GM19351 (cell line): Measurements from ENCODE around the gene DIDO1.
"Not testable (repeated sequence)": the region's sequence is repeated elsewhere in the genome, so short reads cannot be mapped to it uniquely, and the experiment has no call there.

ENCODE experiments used
- ATAC-seq: cut with Tn5 transposase; IDR thresholded peaks from one replicate; pipeline ENCODE4 v1.9.1; 2021; ENCODE audit warnings: mild to moderate bottlenecking, moderate library complexity; ENCODE audit not compliant: unreplicated experiment

The DIDO1 gene

DNA sequence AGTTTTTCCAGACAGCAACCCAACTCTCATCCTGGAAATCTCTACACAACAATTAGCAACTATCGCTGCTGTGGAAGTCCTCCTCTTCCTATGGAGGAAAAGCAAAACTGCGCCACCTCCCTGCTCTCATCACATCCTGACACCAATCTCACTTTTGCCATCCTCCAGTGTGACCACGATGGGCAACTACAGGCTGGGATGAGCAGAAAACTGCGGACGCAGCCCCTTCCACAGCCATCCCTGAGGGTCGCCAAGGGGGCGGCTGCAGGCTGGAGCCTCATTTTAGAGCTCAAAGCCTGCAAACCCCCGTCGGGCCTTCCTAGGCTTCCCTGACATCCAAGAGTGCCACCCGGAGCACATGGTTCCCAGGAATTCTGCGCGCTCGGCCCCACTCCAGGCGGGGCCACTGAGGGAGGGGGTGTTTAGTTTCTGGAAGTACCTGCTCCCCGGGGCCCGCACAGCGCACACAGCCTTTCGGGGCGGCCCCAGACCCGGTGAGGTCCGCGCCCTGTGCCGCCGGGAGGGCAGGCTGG, 65.8 kb downstream of the DIDO1 start:
- ATAC-seq = no peak

DNA sequence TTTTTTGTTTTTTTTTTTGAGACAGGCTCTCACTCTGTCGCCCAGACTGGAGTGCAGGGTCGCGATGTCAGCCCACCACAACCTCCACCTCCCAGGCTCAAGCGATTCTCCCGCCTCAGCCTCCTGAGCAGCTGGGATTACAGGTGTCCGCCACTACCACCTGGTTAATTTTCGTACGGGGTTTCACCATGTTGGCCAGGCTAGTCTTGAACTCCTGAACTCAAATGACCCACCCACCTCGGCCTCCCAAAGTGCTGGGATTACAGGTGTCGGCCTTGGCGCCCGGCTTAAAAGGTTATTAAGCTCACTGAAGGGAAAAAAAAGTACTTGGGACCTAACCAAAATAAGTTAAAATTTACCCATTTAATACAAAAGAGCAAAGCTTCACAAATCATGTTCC, 66.6 kb downstream of the DIDO1 start:
- no peak for ATAC-seq

DNA sequence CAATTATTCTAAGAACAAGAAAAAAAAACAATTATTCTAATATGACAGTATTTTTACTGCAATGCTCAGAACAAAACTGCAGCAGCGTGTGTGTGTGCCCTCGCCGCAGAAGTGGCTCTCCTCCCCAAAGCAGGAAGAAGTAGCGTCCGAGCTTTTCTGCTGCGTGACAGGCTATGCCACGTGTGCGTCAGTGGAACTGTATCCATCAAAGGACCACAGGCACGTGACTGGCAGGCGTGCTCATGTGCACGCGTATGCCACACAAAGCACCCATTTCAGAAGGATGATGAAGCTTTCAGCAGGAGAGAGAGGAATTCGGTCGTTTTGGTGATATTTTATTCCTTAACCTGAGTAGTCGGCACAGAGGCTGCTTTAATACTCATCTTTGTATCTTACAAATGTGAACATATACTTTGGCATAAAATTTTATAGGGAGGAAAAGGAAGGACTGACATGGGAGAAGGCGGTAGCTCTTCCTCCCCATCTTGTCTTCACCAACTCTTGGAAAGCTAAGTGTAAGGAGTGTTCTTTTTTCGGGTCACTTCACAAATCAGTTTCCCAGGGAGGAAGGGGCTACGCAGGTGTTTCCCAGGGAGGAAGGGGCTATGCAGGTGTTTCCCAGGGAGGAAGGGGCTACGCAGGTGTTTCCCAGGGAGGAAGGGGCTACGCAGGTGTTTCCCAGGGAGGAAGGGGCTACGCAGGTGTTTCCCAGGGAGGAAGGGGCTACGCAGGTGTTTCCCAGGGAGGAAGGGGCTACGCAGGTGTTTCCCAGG, 68.1 kb downstream of the DIDO1 start:
- ATAC-seq = no peak

DNA sequence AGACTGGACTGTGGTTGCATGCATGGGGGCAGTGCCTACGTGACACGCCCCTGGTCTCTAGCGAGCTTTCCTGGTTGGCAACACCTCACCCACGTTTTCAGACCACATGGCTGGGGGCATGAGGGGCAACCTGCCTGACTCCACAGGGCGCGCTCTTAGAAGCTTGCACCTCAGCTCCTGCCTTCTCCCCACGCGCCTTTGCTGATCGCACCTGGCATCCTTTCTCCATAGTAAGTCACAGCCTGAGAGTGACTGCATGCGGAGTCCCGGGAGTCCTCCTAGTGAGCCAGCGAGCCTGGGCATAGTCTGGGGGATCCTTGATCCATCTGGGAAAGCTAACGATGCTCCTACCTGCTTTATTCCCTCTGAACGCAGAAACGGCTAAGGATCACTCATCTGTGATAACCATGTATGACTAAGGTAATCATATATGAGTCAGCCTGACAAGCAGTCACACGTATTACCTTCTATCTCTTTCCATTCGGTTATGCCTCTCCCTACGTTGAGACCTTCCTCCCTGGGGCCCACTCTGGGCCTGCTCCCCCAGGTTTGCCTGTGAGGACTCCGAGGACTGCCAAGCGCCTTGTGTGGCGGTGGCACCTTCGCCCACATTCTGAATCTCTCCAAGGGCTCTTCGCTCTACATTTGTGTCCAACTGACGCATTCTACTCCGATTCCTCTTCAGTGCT, 69.2 kb downstream of the DIDO1 start:
- no peak for ATAC-seq

DNA sequence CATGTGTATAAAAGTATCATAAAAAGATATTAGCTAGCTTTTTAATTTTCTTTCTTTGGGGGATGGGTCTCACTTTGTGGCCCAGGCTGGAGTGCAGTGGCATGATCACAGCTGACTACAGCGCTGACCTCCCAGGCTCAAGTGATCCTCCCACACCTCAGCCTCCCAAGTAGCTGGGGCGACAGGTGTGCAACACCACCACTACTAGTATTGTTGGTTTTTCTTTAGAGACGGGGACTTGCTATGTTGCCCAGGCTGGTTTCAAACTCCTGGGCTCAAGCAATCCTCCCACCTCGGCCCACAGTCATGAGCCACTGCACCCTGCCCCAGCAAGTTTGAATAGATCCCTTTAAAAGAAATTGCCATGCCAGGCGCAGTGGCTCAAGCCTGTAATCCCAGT, 71.2 kb downstream of the DIDO1 start:
- no peak for ATAC-seq

DNA sequence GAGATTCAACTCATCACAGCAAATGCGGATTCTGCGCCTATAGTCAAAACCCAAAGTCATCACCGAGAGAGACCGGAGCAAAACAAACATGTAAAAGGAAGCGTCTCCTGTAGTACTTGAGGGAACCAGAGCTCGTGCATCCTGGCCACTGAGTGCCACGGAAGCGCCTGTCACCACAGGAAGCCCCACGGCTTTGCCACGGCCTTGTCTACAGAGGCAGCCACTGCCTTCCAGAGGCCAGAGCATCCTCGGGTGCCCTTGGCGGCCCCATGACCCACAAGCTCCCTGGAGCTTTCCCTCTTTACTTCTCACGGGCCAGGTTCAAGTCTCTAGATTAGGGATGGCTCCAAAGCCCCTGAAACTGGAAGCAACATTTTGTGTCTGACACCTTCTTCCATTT, 72.2 kb downstream of the DIDO1 start:
- no peak for ATAC-seq

DNA sequence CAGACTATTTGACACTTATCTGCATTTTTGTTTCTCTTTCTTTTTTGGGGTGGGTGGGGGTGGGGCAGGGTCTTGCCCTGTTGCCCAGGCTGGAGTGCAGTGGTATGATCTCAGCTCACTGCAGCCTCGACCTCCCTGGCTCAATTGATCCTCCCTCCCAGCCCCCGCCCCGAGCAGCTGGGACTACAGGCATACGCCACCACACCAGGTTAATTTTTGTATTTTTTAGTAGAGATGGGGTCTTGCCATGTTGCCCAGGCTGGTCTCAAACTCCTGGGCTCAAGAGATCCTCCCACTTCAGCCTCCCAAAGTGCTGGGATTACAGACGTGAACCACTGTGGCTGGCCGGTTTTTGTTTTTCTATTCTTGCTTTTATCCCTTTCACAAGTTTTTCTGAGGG, 73.0 kb downstream of the DIDO1 start:
- ATAC-seq = not testable (repeated sequence)

DNA sequence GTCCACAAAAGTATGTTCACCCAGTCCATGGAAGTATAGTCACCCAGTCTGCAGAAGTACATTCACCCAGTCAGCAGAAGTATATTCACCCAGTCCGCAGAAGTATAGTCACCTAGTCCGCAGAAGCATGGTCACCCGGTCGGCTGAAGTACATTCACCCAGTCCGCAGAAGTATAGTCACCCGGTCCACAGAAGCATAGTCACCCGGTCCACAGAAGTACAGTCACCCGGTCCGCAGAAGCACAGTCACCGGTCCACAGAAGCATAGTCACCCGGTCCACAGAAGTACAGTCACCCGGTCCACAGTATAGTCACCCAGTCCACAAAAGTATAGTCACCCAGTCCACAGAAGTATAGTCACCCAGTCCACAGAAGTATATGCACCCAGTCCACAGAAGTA, 73.5 kb downstream of the DIDO1 start:
- ATAC-seq = no peak

DNA sequence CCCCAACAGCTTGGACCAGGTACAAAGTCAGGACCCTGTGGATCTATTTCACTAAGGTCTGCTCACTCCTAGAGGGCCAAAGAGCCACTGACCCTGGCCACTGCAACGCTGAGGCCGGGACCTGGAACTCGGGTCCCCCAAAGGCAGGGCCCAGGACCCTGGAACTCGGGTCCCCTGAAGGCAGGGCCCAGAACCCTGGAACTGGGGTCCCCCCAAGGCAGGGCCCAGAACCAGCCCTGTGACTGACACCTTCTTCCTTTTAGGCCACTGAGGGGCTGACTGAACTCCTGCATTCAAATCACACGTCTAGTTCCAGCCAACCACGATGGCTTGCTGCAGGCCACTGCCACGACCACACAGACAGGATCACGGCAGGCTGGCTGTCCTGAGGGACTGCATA, 74.1 kb downstream of the DIDO1 start:
- no peak for ATAC-seq

DNA sequence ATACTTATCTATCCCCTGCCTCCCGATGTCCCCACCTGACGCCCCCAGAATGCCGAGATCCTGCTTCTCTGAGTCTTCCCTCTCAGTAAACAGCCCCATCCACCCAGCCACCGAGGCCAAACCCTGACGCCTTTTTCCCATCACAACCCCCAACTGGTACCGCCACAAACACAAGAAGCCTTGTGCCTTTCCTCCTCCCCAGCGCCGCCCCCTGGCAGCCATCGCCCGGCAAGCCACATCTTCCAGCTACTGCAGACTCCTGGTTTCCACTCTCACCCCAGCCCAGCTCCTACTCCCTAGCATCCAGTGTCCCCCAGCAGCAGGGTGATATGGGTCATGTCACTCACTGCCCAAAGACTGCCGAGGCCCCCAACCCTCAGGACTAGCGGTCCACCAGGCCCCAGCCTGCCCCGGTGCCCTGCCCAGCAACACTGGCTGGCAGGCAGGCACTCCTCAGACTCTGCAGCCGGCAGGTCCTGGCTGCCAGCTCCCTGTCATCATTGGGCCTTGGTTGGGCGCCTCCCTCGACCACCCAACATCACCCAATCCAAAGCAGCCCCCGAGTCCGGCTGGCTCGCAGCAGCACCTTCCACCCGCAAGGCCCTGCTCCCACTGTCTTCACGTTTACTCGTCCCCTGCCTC, 75.9 kb downstream of the DIDO1 start:
- ATAC-seq = no peak

DNA sequence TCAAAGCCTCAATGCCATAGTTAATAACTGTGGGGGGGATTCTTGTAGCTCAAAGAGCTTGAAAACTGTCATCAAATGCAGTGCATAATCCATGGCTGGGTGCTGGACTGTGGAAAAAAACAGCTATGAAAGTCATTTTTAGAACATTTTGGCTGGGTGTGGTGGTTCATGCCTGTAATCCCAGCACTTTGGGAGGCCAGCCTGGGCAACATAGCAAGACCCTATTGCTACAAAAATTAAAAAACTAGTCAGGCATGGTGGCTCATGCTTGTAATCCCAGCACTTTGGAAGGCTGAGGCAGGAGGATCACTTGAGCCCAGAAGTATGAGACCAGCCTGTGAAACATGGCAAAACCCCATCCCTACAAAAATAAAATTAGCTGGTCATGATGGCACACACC, 76.9 kb downstream of the DIDO1 start:
- ATAC-seq = no peak

DNA sequence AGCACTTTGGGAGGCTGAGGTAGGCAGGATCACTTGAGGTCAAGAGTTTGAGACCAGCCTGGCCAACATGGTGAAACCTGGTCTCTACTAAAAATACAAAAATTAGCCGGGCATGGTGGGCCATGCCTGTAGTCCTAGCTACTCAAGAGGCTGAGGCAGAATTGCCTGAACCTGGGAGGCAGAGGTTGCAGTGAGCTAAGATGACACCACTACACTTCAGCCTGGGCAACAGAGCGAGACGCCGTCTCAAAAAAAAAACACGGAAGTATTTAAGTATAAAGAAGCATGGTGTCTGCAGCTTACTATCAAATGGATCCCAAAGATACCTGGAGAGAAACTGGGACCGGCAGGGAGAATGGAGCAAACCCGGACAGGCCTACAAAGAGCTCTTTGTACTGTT, 77.4 kb downstream of the DIDO1 start:
- ATAC-seq = not testable (repeated sequence)

DNA sequence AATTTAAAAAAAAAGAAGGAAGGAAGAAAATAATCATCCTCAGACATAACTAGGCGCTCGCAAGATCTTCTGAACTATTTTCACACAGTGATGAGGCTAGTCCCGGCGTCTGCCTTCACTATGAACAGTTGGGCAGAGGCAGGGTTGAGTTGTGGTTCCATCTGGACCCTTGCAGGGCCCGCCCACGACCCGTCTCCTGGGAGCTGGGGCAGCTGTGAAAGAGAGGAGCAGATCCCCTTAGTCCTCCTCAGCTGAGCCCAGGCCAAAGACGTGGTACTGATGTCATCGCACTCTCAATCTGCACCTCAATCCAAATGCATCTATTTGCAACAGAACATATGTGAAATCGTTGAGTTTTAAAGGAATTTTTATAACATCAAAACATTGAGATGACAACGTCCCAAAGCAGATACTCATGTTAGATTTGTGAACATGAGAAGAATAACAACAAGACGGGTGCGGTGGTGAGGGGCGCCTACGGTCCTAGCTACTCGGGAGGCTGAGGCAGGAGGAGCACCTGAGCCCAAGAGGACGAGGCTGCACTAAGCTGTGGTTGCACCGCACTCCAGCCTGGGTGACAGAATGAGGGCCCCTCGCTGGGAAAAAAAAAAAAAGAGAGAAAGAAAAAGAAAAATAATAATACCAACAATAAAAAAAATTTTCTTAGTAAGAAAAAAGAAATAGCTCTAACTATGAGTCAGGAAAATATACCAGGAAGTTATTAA, 80.0 kb downstream of the DIDO1 start:
- no peak for ATAC-seq

DNA sequence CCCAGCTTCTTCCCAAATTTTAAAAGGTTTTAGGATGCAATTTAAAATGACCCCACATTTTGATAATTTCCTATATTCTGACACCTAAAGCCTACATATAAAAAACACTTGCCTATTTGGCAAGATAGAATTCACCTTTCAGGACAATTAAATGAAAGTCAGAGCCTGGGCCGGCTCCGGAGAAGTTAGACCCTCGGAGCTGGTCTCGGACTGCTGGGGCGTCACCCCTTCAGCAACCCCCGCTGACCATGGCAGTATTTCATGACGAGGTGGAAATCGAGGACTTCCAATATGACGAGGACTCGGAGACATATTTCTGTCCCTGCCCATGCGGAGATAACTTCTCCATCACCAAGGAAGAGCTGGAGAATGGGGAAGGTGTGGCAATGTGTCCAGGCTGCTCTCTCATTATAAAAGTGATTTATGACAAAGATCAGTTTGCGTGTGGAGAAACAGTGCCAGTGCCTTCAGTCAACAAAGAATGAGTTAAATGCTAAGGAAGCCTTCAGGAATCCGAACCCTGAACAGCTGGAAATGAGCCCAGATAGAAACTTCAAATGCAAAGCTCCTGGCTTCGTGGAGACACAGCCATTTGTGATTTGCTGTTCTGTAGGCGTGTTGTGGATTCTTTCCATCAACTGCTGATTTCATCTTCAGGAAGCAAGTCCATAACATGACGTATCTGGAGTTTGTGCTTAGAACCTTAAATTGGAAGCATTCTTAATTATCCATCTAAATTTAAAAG, 80.7 kb downstream of the DIDO1 start:
- ATAC-seq = no peak

DNA sequence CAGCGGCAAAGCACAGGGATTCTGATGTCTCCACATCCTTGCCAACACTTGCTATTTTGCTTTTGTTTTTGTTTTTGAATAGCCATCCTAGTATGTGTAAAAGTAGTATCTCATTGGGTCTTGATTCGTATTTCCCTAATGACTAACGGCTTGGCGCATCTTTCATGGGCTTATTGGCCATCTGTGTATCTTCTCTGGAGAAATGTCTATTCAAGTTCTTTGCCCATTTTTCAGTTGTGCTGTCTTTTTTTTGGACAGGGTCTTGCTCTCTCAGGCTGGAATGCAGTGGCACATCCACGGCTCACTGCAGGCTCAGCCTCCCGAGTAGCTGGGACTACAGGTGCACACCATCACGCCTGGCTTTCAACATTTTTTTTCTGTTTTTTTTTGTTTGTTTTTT, 82.1 kb downstream of the DIDO1 start:
- ATAC-seq = no peak

DNA sequence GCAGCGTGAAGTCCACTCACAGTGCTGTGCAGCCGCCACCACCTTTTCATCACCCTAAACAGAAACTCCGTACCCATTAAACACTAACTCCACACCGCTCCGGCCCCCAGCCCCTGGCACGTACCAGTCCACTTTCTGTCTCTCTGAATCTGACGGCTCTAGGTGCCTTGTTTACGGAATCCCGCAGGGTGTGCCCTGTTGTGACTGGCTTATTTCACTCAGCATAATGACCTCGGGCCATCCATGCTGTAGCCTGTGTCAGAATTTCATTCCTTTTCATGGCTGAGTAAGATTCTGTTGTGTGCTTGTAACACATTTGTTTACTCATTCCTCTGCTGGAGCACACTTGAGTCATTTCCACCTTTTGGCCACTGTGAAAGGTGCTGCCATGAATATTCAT, 82.6 kb downstream of the DIDO1 start:
- ATAC-seq = no peak

DNA sequence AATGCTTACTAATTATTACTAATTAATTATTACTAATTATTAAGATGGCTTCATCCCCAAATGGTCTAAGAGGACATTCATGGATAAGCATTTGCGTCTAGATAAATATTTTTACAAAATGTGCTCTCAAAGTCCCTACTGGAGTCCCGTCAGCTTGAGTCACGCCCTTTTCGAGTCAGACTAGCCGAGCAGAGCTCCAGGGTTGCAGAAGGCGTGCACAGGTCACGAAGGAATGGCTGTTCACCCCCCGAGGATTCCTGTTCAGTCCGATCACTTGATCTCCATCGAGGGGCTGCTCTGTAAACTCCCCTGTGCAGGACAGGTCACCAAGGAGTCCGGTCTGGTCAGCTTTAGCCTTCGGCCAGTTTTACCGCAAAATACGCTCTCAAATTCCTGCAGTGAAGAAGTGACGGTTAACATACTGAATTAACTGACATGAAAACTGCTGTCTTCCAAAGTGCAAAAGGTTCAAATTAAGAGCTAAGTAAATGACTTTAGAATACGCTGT, 84.5 kb downstream of the DIDO1 start:
- no peak for ATAC-seq

DNA sequence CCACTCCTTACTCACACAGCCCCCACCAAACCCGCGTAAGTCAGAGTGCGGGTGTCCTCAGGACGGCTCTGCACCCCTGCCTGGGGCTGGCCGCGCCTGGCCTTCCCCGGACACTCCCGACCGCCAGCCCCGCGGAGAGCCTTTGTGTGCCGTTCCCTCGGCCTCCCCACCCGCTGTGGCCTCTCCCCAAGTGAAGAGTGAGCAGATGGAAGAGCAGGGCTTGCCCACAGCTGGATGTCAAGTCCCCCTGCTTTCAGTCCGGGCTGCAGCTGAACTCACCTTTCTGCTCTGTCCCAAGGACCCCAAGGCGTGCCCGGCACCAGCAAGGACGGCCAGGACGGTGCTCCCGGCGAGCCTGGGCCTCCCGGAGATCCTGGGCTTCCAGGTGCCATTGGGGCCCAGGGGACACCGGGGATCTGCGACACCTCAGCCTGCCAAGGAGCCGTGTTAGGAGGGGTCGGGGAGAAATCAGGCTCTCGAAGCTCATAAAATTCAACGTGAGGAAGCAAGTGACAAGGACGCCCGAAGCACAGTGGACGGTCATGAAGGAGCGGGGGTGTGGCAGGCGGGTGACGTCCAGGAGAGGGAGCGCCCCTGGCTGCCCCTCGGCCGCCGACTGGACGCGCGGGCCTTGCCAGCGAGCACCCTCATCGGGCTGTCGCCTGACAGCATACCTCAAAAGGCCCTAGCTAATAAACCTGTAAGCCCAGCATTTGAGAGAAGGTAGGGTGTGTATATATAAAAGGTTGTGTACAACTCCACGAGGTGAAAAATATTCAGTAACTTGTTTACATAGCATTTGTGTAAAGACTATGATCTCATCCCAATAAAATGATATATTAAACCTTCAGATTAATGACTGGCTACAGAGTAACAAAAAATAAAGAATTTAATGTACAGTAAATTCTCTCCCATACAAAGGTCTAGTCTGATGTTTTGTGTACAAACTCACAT, 85.8 kb downstream of the DIDO1 start:
- no peak for ATAC-seq

DNA sequence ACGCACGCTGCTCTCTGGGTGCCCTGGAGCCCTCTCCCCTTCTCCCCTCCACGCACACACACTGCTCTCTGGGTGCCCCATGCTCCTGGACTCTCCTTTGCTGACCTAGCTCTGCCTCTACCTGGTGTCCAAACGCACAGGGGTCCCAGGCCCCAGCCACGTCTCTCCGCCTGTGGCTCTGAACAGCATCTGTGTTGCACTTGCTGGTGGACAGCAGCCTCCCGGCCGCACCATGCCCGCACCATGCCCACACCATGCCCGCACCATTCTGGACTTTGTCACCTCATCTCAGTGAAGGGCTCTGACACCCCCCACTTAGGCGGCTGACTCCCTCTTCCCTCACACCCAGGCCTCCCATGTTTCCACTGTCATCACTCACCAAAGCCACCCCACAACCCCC, 86.5 kb downstream of the DIDO1 start:
- ATAC-seq = no peak
